Lower lobe of right lung (tissue), 2 donors: ENCODE measurements around the gene OR10R2. TPM values are rescaled to one million over a fixed set of nuclear protein-coding genes. Genes with fewer than 3 reads are reported as not detected.

Experiments
- ATAC-seq, 2 donors: fragments of 200-7000 bp; cut with Tn5 transposase; one replicate each; pipeline ENCODE4 v1.9.1; 2020 to 2022; ENCODE audit warnings: mild to moderate bottlenecking in 2 of 2, moderate library complexity in 2 of 2
- DNase-seq: peaks from one replicate; pipeline ENCODE4 v3.0.0-alpha.2; 2020
- H3K27ac ChIP-seq: fragments of 200-600 bp; one replicate; pipeline ENCODE4 v1.8.0; 2022
- H3K27me3 ChIP-seq: fragments of 200-600 bp; one replicate; pipeline ENCODE4 v1.8.0; 2022; ENCODE audit warnings: low read depth
- H3K36me3 ChIP-seq: fragments of 200-600 bp; one replicate; pipeline ENCODE4 v1.8.0; 2022; ENCODE audit warnings: mild to moderate bottlenecking
- H3K4me1 ChIP-seq: fragments of 200-600 bp; one replicate; pipeline ENCODE4 v1.8.0; 2022
- H3K4me3 ChIP-seq: fragments of 200-600 bp; one replicate; pipeline ENCODE4 v1.8.0; 2022; ENCODE audit warnings: mild to moderate bottlenecking
- H3K9me3 ChIP-seq: fragments of 200-600 bp; one replicate; pipeline ENCODE4 v1.8.0; 2022
- intact Hi-C: fragments of 100-400 bp; cut with DNase I; formaldehyde crosslinking; loops from one replicate; pipeline ENCODE4 v1.11.0; 2022
- total RNA-seq: library from RNA; stranded (reverse); fragmentation: NEBNext Ultra II Directional; extraction: Animal tissue kit (Norgen Biotek cat#: 25700); gene quantifications from one replicate; pipeline ENCODE4 v1.2.1, GENCODE V29; 2021
- TF ChIP-seq, protein P1 (sequence below): fragments of 200-600 bp; IDR thresholded peaks from one replicate; pipeline ENCODE4 v1.8.0; 2022; ENCODE audit warnings: antibody characterized with exemption, mild to moderate bottlenecking
- donor health status: DM: no; HTN: yes; CAD: no; lungs with severe emphysema.

The OR10R2 gene
- total RNA-seq, 1 donor from 2014 or later = not detected

DNA sequence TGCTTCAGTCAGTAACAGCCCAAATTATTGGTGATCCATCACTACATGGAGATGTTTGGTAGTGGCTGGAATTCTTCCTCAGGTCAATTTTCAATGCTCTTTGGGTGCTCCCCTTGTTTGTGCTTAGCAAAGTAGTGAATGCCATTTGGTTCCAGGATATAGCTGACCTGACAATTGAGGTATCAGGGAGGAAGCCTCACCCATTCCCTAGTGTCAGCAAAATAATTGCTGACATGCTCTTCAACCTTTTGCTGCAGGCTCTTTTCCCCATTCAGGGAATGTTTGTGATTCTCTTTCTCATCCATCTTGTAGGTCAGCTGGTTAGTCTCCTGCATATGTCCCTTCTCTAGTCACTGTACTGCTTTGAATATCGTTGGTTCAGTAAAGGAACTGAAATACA lies 17.5 kb upstream of the OR10R2 start:
- H3K4me1 ChIP-seq = no peaks in the 10 kb centered on the region
- H3K36me3 ChIP-seq = no peaks in the 10 kb centered on the region
- no peaks in the 10 kb centered on the region for H3K27me3 ChIP-seq
- TF ChIP-seq, protein P1, sequence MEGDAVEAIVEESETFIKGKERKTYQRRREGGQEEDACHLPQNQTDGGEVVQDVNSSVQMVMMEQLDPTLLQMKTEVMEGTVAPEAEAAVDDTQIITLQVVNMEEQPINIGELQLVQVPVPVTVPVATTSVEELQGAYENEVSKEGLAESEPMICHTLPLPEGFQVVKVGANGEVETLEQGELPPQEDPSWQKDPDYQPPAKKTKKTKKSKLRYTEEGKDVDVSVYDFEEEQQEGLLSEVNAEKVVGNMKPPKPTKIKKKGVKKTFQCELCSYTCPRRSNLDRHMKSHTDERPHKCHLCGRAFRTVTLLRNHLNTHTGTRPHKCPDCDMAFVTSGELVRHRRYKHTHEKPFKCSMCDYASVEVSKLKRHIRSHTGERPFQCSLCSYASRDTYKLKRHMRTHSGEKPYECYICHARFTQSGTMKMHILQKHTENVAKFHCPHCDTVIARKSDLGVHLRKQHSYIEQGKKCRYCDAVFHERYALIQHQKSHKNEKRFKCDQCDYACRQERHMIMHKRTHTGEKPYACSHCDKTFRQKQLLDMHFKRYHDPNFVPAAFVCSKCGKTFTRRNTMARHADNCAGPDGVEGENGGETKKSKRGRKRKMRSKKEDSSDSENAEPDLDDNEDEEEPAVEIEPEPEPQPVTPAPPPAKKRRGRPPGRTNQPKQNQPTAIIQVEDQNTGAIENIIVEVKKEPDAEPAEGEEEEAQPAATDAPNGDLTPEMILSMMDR = no peak
- no peak overlapping the region for H3K4me3 ChIP-seq
- ATAC-seq (no peak), DNase-seq (no peak)
- H3K9me3 ChIP-seq = no peaks in the 10 kb centered on the region
- intact Hi-C loops = no loop called here
- H3K27ac ChIP-seq = no peak overlapping the region

DNA sequence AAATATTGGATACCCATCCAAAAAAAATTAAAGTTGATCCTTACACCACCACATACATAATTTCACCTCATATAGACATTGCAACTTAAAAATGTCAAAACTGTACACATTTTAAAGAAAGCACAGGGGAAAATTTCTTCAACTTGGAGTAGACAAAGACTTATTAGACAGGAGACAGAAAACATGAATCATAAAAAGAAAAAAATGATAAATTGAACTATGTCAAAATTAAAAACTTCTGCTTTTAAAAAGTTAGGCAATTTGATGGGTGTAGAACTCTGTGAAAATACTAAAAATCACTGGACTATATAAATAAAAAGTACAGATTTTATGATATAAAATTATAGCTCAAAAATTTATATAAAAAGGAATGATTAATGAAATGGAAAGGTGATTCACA lies 14.8 kb upstream of the OR10R2 start:
- ATAC-seq = no peak

DNA sequence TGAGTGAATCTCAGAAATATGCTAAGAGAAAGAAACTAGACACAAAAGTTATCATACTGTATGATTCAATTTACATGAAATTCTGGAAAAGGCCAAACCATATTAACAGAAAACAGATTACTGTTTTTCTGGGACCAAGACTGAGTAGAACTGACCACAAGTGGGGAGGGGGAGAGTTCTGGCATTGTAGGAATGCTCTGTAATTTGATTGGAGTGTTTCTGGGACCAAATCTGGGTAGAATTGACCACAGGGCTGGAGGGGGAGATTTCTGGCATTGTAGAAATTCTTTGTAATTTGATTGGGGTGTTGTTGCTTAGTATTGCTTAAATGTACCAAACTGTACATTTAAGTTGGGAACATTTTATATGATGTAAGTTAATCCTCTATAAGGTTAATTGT lies 13.8 kb upstream of the OR10R2 start:
- no peaks in the 10 kb centered on the region for H3K36me3 ChIP-seq
- intact Hi-C loops = no loop called here
- ATAC-seq (no peak), DNase-seq (no peak)
- no peaks in the 10 kb centered on the region for H3K4me1 ChIP-seq
- TF ChIP-seq, protein P1 = no peak
- no peak overlapping the region for H3K4me3 ChIP-seq
- no peaks in the 10 kb centered on the region for H3K27me3 ChIP-seq
- no peak overlapping the region for H3K27ac ChIP-seq
- H3K9me3 ChIP-seq = no peaks in the 10 kb centered on the region

More for the DNA sequence above, 14.8 kb upstream of the OR10R2 start:
- TF ChIP-seq, protein P1 = no peak
- intact Hi-C loops = no loop called here
- no peaks in the 10 kb centered on the region for H3K4me1 ChIP-seq
- H3K27me3 ChIP-seq = no peaks in the 10 kb centered on the region
- no peak overlapping the region for H3K4me3 ChIP-seq
- H3K36me3 ChIP-seq = no peaks in the 10 kb centered on the region
- DNase-seq = no peak
- no peak overlapping the region for H3K27ac ChIP-seq
- H3K9me3 ChIP-seq = no peaks in the 10 kb centered on the region

DNA sequence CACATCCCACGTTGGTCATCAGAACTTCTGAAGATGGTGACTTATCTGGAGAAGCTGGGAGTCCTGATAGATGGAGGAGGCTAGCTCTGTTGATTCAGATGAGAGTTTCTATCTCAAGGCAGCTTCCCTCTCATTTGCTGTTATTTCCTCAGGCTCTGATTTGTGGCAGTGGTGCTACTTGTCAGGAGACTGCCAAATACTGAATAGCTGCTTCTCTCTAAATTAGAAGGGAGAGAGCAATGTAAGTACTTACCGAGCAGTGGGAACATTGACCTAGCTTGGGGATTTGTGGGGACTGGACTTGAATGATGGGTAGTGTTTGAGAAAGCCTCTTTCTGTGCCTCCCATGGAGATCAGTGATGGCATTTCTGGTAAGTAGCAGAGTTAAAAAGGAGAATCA lies 10.5 kb upstream of the OR10R2 start, which contains the start of gene OR10K1:
OR10K1 (plus strand) TSS at position 301 of the 400 bp plus-strand sequence. CDS start 3,728 bp downstream, outside the sequence.
- TF ChIP-seq, protein P1 = no peak
- Histone ChIP-seq H3K9me3 (no peaks in the 10 kb centered on the region), H3K36me3 (no peaks in the 10 kb centered on the region), H3K4me3 (no peak within 1 kb of the TSS), H3K27ac (no peak within 1 kb of the TSS), H3K27me3 (no peaks in the 10 kb centered on the region), H3K4me1 (no peaks in the 10 kb centered on the region)
- DNase-seq = no peak
- ATAC-seq = no peak
- intact Hi-C loops = no loop called here

DNA sequence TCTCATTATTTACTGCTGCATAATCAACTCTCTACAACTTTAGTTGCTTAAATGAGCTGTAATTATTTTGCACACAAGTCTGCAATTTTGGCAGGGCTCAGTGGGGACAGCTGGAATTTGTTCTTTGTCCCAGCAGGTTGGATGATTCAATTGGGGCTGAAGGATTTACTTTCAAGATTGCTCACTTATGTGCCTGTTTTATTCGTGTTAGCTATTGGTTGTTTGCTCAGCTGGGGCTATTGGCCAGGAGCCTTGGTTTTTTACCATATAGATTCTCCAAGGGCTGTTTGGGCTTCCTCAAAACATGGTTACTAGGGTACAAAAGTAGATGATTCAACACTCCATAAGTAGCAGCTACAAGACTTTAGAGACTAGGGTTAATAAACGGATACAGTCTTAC lies 13.4 kb downstream of the OR10R2 start:
- DNase-seq (no peak), ATAC-seq (no peak)
- no peaks in the 10 kb centered on the region for H3K27me3 ChIP-seq
- H3K27ac ChIP-seq = no peak overlapping the region
- no peaks in the 10 kb centered on the region for H3K9me3 ChIP-seq
- H3K4me1 ChIP-seq = no peaks in the 10 kb centered on the region
- TF ChIP-seq, protein P1 = no peak
- intact Hi-C loops = no loop called here
- no peak overlapping the region for H3K4me3 ChIP-seq
- no peaks in the 10 kb centered on the region for H3K36me3 ChIP-seq

DNA sequence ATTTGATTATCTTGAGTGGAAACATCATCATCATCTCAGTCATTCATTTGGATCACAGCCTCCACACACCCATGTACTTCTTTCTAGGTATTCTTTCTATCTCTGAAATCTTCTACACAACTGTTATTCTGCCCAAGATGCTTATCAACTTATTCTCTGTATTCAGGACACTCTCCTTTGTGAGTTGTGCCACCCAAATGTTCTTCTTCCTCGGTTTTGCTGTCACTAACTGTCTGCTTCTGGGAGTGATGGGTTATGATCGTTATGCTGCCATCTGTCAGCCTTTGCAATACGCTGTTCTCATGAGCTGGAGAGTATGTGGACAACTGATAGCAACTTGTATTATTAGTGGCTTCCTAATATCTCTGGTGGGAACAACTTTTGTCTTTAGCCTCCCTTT lies 19.3 kb downstream of the OR10R2 start:
- ATAC-seq = no peak
- H3K27ac ChIP-seq = no peak overlapping the region
- TF ChIP-seq, protein P1 = no peak
- H3K36me3 ChIP-seq = no peaks in the 10 kb centered on the region
- intact Hi-C loops = no loop called here
- no peak overlapping the region for H3K4me3 ChIP-seq
- no peaks in the 10 kb centered on the region for H3K4me1 ChIP-seq
- DNase-seq = no peak
- H3K27me3 ChIP-seq = no peaks in the 10 kb centered on the region
- H3K9me3 ChIP-seq = no peaks in the 10 kb centered on the region
